Endodermal cell (in vitro differentiated cells): Measurements from ENCODE around the gene SYNE2. TPM values are rescaled to one million over a fixed set of nuclear protein-coding genes. Genes with fewer than 3 reads are reported as not detected.

Experiments
- DNase-seq: peaks from one replicate; pipeline ENCODE4 v3.0.0-alpha.2; 2017
- H3K27ac ChIP-seq: 2 replicates; pipeline ENCODE4 v1.5.1; 2013; ENCODE audit warnings: mild to moderate bottlenecking, low read depth, low read length, moderate library complexity
- H3K27me3 ChIP-seq: 2 replicates; pipeline ENCODE4 v1.6.1; 2013; ENCODE audit warnings: mild to moderate bottlenecking, low read length, moderate library complexity; ENCODE audit not compliant: insufficient read depth, control insufficient read depth, poor library complexity, severe bottlenecking
- H3K36me3 ChIP-seq: 2 replicates; pipeline ENCODE4 v1.7.0; 2013; ENCODE audit warnings: mild to moderate bottlenecking, low read length, moderate library complexity; ENCODE audit not compliant: control insufficient read depth, insufficient read depth
- H3K4me1 ChIP-seq: one replicate; pipeline ENCODE4 v1.7.0; 2013; ENCODE audit warnings: low read length; ENCODE audit not compliant: control insufficient read depth, insufficient read depth
- H3K4me3 ChIP-seq: 2 replicates; pipeline ENCODE4 v1.5.1; 2013; ENCODE audit warnings: mild to moderate bottlenecking, low read length, moderate library complexity
- H3K9ac ChIP-seq: 2 replicates; pipeline ENCODE4 v1.6.1; 2013; ENCODE audit warnings: mild to moderate bottlenecking, low read length, moderate library complexity; ENCODE audit not compliant: poor library complexity, severe bottlenecking; ENCODE audit errors: extremely low read depth
- H3K9me3 ChIP-seq: 2 replicates; pipeline ENCODE4 v1.6.1; 2013; ENCODE audit warnings: mild to moderate bottlenecking, low read length, moderate library complexity; ENCODE audit not compliant: control insufficient read depth
- H3K27ac Mint-ChIP-seq: 2 replicates; pipeline ENCODE4 v1.8.0; 2020; ENCODE audit warnings: mixed read lengths
- H3K27me3 Mint-ChIP-seq: 2 replicates; pipeline ENCODE4 v1.8.0; 2021; ENCODE audit warnings: mild to moderate bottlenecking, mixed read lengths; ENCODE audit not compliant: insufficient read depth
- H3K36me3 Mint-ChIP-seq: 2 replicates; pipeline ENCODE4 v1.8.0; 2020; ENCODE audit warnings: low read depth, mixed read lengths
- H3K4me1 Mint-ChIP-seq: 2 replicates; pipeline ENCODE4 v1.8.0; 2020; ENCODE audit warnings: mixed read lengths
- H3K4me3 Mint-ChIP-seq: 2 replicates; pipeline ENCODE4 v1.8.0; 2020; ENCODE audit warnings: mild to moderate bottlenecking, moderate library complexity, mixed read lengths
- H3K9me3 Mint-ChIP-seq: 2 replicates; pipeline ENCODE4 v1.8.0; 2020; ENCODE audit warnings: mild to moderate bottlenecking, mixed read lengths
- CTCF ChIP-seq: fragments of 200-600 bp; sonication (generic); conservative IDR thresholded peaks from 2 replicates; pipeline ENCODE4 v1.5.0; 2021; ENCODE audit warnings: antibody characterized with exemption, mild to moderate bottlenecking
- WGBS, 2 experiments: methylation state at CpG; one replicate each; pipeline versions ENCODE4 v1.1.5 to v1.1.7; 2013; ENCODE audit warnings: missing lambda C conversion rate in 2 of 2, mixed read lengths in 1 of 2; ENCODE audit not compliant: insufficient coverage in 1 of 2, insufficient read length in 1 of 2; 5-methylcytosine and 5-hydroxymethylcytosine counted together
- total RNA-seq, 2 donors: library from RNA; stranded (reverse); fragmentation: NEBNext Ultra II Directional in 1 of 2; extraction: Animal tissue kit (Norgen Biotek cat#: 25700) in 1 of 2; gene quantifications; 2 replicates in 1 of 2; 3 replicates in 1 of 2; pipeline ENCODE4 v1.2.1, GENCODE V29; 2021

The SYNE2 gene
- total RNA-seq, 2 donors from 2014 or later = 65.8 to 70.0 TPM

- Histone ChIP-seq H3K36me3 (no peaks in the 10 kb centered on the region), H3K27ac (no peak overlapping the region), H3K27me3 (no peaks in the 10 kb centered on the region), H3K4me3 (no peak overlapping the region), H3K4me1 (no peaks in the 10 kb centered on the region), H3K9ac (no peak overlapping the region), H3K9me3 (no peaks in the 10 kb centered on the region)
- WGBS, 2 experiments = 88 to 97% methylated on average over 1 to 4 of the region's 4 CpGs
- H3K4me3 Mint-ChIP-seq = no peak overlapping the region
- H3K4me1 Mint-ChIP-seq = peaks cover 3% of the 10 kb centered on the region
- no peak overlapping the region for H3K27ac Mint-ChIP-seq
- no peaks in the 10 kb centered on the region for H3K27me3 Mint-ChIP-seq
- peaks cover 5% of the 10 kb centered on the region for H3K36me3 Mint-ChIP-seq
- no peak for DNase-seq
- TF ChIP-seq CTCF = no peak
- no peaks in the 10 kb centered on the region for H3K9me3 Mint-ChIP-seq
These were observed 56.0 kb downstream of the SYNE2 start for GRCh38 chr14:63908667-63909264.

GRCh38 chr14:63909984-63910383 is 57.2 kb downstream of the SYNE2 start:
- no peaks in the 10 kb centered on the region for H3K27me3 ChIP-seq
- H3K9ac ChIP-seq = no peak overlapping the region
- Mint-ChIP-seq H3K27me3 (no peaks in the 10 kb centered on the region), H3K36me3 (peaks cover 5% of the 10 kb centered on the region), H3K27ac (no peak overlapping the region), H3K9me3 (no peaks in the 10 kb centered on the region), H3K4me1 (peaks cover 8% of the 10 kb centered on the region), H3K4me3 (no peak overlapping the region)
- H3K36me3 ChIP-seq = no peaks in the 10 kb centered on the region
- DNase-seq = no peak
- H3K9me3 ChIP-seq = no peaks in the 10 kb centered on the region
- peaks cover 5% of the 10 kb centered on the region for H3K4me1 ChIP-seq
- no peak for TF ChIP-seq CTCF
- no peak overlapping the region for H3K4me3 ChIP-seq
- no peak overlapping the region for H3K27ac ChIP-seq

GRCh38 chr14:63910583-63911363 is 58.0 kb downstream of the SYNE2 start:
- no peak for TF ChIP-seq CTCF
- no peak overlapping the region for H3K4me3 ChIP-seq
- H3K9me3 Mint-ChIP-seq = no peaks in the 10 kb centered on the region
- DNase-seq = no peak
- no peaks in the 10 kb centered on the region for H3K36me3 ChIP-seq
- 80 to 88% methylated on average over 4 to 5 of the region's 7 CpGs for WGBS, 2 experiments
- H3K4me3 Mint-ChIP-seq = no peak overlapping the region
- H3K9me3 ChIP-seq = no peaks in the 10 kb centered on the region
- peaks cover 5% of the 10 kb centered on the region for H3K4me1 ChIP-seq
- H3K4me1 Mint-ChIP-seq = peaks cover 8% of the 10 kb centered on the region
- no peaks in the 10 kb centered on the region for H3K27me3 ChIP-seq
- peak overlapping the region; percentile 80 for H3K27ac ChIP-seq
- H3K27ac Mint-ChIP-seq = peak overlapping the region; percentile 12
- H3K36me3 Mint-ChIP-seq = peaks cover 5% of the 10 kb centered on the region
- no peak overlapping the region for H3K9ac ChIP-seq
- H3K27me3 Mint-ChIP-seq = no peaks in the 10 kb centered on the region
